C4-2B (cell line): ENCODE measurements around the gene CLEC18C.
"Not testable (repeated sequence)": the region's sequence is repeated elsewhere in the genome, so short reads cannot be mapped to it uniquely, and the experiment has no call there.

Source experiments
- ZFX ChIP-seq: fragments of 450-650 bp; IDR thresholded peaks from 2 replicates; pipeline ENCODE4 v1.6.1; 2017
- TF ChIP-seq, protein P1 (sequence below): fragments of 450-650 bp; conservative IDR thresholded peaks from 2 replicates; pipeline ENCODE4 v1.5.1; 2017; ENCODE audit warnings: mild to moderate bottlenecking

DNA sequence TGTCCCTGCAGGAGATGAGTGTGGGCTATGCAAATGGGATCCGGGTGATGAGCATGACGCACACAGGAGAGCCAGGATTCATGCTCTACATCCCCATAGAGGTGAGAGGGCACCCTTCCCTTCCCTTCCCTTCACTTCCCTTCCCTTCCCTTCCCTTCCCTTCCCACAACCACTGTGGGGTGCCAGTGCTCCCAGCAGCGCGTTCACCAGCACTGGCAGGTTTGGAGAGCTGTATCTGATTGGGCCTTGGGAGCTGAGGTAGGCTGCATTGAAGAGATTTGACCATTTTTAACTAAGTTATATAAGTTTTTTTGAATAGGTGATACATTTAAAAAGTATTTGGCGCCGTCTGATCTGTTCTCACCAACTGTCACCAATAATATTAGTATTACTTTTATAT is 25.1 kb upstream of the CLEC18C start:
- TF ChIP-seq, protein P1, sequence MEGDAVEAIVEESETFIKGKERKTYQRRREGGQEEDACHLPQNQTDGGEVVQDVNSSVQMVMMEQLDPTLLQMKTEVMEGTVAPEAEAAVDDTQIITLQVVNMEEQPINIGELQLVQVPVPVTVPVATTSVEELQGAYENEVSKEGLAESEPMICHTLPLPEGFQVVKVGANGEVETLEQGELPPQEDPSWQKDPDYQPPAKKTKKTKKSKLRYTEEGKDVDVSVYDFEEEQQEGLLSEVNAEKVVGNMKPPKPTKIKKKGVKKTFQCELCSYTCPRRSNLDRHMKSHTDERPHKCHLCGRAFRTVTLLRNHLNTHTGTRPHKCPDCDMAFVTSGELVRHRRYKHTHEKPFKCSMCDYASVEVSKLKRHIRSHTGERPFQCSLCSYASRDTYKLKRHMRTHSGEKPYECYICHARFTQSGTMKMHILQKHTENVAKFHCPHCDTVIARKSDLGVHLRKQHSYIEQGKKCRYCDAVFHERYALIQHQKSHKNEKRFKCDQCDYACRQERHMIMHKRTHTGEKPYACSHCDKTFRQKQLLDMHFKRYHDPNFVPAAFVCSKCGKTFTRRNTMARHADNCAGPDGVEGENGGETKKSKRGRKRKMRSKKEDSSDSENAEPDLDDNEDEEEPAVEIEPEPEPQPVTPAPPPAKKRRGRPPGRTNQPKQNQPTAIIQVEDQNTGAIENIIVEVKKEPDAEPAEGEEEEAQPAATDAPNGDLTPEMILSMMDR = not testable (repeated sequence)
- TF ChIP-seq ZFX = not testable (repeated sequence)
